T-helper 2 cell treated with Interferon-gamma antibody and Interleukin-4, amounts not matched to agents 100 ng/mL and 5 ng/mL, for 36 hours (primary cell): Measurements from ENCODE around the gene MOSPD3. TPM values are rescaled to one million over a fixed set of nuclear protein-coding genes. Genes with fewer than 3 reads are reported as not detected.

Experiments used
- intact Hi-C: fragments of 100-400 bp; cut with micrococcal nuclease; formaldehyde crosslinking; loops from one replicate; pipeline ENCODE4 v1.15.1; 2023
- total RNA-seq: library from RNA; stranded (reverse); gene quantifications from 2 replicates; pipeline ENCODE4 v1.2.3, GENCODE V29; 2022

MOSPD3 gene
- total RNA-seq, 1 donor from 2014 or later: 58.4 TPM

DNA sequence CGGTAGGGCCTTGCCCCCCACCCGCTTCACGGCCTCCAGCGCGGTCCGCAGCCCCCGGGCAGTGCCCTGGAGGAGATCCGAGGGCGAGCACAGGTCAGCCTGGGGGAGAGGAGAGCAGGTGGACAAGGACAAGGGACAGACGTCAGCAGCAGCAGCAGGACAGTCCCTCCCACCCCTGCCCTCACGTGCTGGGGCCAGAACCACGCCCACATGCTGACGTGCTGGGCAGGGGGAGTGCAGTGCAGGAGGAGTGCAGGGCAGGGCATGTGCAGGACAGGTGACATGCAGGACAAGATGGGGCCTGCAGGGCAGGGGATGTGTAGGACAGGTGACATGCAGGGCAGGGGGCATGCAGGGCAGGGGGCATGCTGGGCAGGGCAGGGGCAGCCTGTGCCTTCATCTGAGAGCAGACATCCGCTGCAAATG, 37.1 kb upstream of the MOSPD3 start:
- intact Hi-C loops: no loop called here

DNA sequence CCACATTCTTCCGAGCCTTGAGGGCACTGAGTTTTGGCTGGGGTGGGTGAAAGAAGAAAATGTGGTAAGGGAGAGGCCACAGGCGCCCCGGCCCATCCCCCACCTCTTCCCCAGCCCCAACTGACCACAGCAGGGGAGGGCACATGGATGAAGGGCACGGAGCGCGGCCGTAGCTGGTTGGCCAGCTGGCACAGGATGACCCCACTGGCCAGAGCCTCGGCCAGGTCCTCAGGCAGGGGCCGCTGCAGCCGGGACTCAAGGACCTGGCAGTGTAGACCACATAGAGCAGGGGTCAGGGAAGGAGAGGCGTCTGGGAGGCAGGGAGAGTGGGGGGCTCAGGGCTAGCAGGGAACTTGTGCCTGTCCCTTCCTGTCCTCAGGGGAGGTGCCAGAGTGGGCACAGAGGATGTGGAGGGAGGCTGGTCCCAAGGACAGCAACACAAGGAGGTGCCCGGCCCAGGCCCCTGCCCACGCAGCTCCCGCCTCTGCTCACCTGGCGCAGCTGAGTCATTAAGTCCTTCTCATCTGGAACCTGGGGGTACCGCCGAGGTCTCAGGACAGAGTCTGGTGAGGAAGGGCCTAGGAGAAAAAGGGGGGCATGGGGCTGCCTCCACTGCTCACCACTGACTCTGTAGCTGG, 36.5 kb upstream of the MOSPD3 start:
- intact Hi-C loops: no loop called here

DNA sequence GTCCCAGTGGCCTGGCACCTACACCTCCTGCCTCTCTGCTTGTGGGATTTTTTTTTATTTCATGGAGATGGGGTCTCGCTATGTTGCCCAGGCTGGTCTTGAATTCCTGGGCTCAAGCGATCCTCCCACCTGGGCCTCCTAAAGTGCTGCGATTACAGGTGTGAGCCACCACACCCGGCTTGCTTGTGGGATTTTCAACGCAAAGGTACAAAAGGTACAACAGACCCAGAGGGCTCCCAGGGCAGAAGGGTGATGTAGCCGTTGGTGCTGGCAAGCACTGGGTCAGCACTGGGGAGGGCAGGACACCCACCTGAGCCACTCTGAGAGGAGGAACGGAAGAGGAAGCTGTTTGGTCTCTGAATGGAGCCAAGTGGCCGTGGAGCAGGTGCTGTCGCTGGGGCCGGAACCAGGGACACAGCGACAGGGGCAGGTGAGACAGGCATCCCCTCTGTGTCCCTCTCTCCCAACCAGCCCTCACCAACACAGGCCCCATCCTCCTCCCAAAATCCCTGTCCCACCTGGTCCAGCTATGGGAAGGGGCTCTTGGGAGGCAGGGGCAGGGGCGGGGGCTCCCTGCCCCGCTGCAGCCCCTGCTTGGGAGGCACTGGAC, 35.9 kb upstream of the MOSPD3 start:
- intact Hi-C loops: no loop called here

DNA sequence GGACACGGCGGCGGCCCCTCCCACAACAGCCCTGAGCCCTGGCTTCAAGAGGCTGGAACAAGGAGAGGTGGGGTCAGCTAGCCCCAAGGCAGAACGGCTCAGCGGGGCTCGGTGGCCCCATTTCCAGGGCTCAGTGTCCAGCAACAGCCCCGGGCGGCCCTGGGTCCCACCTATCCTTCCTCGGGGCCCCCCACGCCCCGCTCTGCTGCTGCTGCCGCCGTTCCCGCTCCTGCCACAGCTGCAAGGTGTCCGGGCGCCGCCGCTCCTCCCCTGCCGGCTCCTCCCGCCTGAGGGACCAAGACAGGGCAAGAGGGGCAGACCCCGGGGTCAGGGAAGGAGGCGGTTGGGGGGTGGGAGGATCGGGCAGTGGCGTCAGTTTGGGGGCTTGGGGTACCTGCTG, 35.2 kb upstream of the MOSPD3 start:
- intact Hi-C loops: no loop called here

DNA sequence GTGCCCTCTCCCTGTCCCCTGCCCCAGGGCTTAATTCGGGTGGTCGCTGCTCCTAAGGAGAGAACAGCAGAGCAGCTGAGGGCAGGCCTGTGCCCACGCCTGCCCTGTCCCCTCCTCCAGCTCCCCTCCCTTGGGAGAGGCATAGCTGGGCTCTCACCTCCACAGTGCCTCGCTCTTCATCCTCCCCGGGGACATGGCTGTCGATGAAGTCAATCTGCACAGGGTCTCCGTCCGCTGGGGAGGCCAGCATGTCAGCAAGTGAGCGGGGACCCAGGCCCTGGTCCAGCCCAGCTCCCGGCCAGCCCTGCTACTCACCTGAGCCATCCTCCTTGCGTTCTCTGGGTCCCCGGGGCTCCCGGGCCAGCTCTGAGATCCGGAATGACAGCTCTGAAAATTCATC, 34.8 kb upstream of the MOSPD3 start:
- intact Hi-C loops: no loop called here

DNA sequence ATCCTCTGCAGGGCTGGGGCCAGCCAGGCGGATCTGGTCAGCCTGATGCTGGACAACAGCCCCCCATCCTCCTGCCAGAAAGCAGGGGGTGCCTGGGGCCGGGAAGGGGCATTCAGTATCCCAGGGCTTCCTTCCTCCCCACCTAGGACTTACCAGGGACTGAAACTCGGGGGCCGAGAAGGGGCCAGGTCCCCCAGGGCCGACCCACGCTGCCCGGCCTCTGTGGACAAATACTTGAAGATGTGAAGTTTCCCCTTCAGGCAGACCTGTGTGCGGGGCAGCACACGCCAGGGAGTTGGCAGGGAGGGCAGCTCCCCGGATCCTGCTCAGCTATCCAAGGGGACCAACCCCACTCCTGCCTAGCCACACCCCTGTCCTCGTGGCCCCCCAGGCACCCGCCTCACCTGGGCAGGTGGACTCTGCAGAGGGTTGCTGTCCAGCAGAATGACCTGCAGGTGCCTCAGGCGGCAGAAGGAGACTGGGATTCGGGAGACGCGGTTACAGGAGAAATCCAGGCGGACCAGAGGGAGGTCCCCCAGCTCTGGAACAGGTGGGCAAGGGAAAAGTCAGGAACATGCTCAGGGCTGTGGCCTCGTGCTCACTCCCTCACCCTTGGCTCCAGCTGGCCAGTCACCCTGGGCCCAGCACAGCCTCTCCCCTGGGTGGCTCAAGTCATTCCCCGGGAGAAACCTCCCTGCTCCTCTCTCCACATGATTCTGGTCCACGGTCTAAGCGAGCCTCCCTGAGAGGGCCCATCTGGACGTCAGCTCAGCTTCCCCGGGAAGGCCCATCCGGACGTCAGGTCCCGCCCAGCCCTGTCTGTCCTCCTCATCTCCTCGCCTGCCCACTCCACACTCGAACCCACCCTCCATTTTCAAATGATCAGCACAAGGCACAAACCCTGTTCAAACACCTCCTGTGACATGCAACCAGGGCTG, 33.8 kb upstream of the MOSPD3 start:
- intact Hi-C loops: no loop called here

DNA sequence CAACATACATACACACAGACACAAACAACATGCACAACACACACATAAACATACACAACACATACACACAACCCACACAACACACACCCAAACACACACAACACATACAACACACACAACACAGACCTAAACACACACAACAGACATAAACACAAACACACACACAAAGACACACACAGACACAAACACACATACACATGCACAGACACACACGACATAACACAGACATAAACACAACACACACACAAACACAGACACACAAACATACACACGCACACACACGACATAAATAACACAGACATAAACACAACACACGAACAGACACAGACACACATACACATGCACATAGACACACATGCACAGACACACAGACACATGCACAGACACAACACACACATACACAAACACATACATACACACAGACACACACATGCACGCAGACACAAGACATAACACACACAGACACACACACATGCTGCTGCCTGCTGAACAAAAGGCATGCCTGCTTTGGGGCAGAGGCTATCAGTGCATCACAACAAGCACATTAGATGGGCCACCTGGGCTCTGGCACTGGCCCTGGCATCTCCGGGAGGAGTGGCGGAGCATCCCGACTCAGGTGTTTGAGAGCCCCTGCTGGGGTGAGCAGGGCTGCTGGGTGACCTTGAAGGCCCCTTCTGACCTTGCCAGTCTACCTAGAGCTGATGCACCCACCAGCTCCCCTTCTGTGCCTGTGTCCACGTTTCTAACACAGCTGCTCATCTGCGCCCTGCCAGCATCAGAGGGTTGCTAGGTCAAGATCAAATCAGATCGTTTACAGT, 31.7 kb upstream of the MOSPD3 start:
- intact Hi-C loops: no loop called here

DNA sequence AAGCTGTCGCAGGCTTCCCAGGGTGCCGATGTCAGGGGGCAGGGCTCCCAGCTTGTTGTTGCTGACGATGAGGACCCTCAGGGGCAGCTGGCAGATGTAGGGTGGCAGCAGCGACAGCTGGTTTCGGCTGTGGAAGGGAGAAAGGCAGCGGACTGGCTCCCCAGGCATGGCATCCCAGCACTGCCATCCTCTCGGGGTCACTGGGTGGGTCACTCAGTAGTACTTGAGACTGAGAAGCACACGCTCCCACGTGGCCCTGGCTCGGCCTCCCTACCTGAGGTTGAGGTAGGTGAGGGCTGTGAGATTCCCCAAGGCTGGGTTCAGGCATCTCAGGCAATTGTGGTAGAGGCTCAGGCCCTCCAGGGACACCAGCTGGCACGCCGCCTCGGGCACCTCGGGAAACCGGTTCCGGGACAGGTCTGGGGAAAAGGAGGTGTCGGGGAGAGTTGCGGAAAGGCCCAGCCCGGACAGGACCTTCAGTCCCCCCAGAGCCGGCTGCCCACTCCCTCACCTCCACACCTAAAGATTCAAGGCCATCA, 30.2 kb upstream of the MOSPD3 start:
- intact Hi-C loops: no loop called here

DNA sequence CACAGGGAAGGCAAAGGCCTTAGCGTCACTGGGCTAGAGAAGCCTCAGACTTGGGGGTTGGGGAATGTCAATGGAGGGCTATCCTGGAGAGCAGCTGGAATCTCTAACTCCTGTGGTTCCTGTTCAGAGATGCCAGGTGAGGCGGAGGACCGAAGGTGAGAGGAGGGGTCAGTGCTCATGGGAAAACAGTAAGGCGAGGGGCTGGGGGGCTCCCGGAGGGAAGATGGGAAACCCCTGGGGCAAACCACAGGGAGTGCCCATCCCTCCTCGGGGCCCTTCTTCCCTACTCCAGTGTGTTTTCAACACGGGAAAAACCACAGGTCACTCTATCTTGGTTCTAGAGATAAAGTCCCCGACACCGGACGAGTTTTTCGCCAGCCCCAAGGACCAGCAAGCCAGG, 29.7 kb upstream of the MOSPD3 start:
- intact Hi-C loops: loop anchor here (1.0 kb wide), 1 partner anchor 12 kb away; no protein-coding TSS in a partner anchor

DNA sequence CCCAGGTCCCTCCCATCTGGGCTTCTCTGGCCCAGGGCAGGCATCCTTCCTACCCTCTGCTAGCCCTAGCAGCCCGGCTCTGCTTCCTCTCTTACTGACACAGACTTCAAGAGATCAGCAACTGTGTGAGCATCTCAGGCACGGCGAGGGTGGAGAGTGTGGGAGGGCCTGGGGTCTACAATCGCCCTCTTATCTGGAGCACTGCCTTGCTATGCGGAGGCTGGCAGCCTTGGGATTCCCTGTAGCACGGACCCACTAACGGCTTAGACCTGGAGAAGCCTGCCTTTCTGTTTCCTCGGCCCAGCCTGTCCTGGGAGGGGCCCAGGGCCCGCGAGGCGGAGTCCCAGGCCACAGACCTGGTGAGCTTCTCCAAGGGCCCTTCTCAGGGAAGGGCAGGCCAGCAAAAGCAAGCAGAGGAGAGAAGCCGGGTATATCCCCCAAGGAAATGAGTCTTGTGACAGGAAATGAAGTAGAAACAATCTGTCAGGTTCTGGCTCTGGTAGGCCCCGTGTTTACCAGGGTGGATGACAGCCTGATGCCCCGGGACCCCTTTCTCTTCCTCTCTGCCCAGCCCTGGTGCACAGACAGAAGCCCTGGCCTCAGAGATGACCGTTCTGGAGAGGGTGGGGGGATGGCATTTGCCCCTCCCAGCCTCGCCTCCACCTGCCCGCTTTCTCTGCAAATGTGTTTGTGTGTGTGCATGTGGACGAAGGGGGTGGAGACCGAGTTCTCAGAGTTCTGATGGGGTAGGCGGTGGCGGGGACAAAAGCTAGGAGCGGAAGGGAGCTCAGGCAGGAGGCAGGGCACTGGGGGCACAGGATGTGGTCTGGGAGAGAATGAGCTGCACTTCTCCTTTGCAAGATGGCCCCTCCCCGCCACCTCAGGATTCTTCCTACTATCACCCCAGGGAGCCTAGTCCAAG, 28.9 kb upstream of the MOSPD3 start:
- intact Hi-C loops: loop anchor here (1.0 kb wide), 1 partner anchor 13 kb away; no protein-coding TSS in a partner anchor

DNA sequence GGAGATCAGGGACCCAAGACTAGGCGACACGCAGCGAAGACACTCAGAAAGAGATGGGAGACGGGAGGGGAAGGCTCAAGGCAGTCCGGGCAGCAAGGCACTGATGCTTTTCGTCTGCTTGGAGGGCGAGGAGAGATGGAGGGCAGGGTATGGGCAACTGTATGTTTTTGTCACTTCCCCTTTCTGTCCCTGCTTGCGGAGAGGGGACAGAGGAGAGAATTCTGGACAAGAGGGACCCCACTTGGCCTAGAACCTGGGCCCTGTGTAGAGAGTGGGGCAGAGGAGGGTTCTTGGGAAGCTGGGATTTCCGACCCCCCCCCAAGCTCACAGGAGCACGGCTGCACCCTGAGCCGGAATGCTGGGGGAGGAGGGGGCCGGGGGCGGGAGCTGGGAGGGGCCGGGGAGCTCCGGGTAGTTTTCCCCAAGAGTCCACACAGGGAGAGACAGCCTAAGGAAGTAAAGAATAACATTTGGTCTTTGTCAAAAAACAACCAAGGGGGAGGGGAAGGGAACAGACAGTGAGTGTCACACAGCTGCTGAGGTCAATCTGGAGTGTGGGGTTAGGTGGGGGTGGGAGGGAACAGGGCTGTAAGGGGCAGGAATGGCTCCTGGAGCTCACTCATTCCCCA, 28.2 kb upstream of the MOSPD3 start:
- intact Hi-C loops: no loop called here

DNA sequence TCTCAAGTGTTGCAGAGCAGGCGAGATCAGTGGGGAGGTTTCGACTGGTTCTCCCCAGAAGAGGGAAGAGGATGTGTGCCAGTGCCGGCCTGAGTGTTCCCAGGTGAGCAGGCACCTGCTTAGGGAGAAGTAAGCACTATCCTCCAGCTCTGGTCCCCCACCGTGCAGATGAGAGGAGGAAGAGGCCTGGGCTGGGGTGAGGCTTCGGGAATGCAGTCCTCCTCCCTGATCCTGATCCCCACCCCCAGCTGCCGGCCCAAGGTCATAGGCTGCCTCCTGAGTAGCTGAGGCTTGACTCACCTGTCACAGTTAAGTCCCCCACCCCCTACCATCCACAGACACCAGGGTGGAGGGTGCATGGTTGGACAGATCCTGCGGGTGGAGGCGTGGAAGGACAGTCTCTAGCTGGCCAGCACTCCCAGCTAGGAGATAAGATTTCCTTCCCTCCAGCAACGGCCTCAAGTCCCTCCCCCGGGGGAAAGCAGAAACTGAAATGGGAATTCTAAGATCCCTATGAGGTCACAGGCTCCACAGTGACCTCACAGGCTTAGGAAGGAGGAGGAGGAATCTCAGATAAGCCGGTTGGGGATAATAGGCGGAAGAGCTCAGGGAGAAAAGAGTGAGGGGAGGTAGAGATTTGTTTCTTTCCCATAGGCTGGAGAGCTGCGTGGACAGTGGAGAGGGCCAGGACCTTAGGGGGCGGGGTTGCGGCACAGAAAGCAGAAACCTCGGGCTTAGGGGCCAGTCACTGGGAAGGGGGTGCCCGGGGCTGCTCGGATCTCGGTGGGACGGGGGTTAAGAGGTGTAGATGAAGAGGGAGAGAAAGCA, 27.4 kb upstream of the MOSPD3 start:
- intact Hi-C loops: loop anchor here (5.0 kb wide), 1 partner anchor 107 kb away; the partner anchor contains the start of gene GIGYF1

DNA sequence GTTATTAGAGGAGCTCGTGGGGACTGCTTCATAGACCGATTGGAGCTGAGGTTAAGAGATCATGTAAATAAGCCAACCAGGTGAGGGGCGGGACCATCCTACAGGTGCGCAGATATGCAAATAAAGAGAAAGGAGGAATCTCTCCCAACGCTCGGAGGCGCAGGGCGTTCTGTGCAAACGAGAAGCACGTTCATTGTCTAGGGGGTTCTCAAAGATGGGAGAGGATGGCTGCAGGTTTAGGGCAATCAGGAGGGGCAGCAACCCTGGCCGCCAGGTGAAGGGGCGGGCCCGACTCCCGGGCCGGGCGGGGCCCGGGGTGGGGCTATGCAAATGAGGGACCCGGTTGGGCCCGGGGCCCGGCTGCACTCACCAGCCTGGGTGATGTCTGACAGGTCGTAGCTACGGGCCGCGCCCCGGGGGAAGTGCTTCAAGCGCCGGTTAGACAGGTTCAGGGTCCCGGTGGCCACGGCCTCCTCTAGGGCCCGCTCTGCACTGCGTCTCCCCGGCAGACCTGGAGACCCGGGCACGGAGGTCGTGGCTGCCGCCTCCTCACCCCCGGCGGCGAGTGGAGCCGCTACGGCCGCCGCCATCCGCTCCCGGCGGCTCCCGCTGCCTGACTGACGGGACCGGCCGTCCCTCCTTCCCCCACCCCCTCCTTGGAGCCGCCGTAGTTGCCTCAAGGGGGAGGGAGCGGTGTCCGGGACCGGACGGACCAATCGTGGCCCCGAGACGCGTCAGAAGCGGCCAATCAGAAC, 26.7 kb upstream of the MOSPD3 start, which contains the start of gene LRCH4:
LRCH4 (minus strand) TSS at position 619 of the 755 bp plus-strand sequence; CDS start at position 590, 29 bp downstream.
- intact Hi-C loops: loop anchor here (1.0 to 5.0 kb wide), 7 partner anchors 19 to 156 kb away; partner anchors contain the start of genes AGFG2, GIGYF1, GNB2 and MEPCE

DNA sequence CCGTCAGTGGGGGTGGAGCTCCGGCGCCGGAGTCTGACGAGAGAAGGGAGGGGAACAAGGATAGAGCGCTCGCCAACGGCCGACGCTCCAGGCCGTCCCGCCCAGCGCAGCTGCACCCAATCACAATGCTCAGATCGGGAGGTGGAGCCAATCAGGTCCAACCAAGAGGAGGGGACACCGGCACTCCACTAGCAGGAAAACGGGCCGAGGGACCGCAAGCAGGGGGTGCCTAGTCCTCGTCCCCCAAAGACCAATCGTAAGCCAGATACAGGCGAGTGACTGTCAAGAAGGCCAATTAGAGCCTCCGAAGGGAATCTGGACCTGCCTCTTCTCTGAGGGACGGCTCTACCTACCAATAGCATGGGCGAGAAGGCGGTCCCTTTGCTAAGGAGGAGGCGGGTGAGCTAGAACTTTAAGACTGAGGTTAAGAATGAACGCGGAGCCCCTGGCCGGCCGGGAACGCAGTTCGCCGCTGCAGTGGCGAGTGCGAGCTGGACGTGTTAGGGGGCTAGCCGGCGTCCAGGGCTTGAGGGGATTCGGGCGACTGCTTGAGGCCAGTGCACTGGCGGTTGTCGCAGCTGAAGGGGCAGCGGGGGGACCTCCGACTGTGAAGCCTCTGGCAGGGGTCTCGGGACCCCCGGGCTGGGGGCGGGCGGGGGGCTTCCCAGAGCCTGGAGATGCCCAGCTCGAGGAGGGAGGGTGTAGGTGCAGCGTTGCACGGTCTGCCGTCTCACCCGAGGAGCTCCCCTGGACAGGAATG, 25.9 kb upstream of the MOSPD3 start, which contains the start of gene FBXO24:
FBXO24 (plus strand) TSS at position 63 of the 760 bp plus-strand sequence; CDS start at position 361, 298 bp downstream.
- intact Hi-C loops: loop anchor here (1.0 to 5.0 kb wide), 7 partner anchors 18 to 157 kb away; partner anchors contain the start of genes AGFG2, GIGYF1, GNB2 and MEPCE

DNA sequence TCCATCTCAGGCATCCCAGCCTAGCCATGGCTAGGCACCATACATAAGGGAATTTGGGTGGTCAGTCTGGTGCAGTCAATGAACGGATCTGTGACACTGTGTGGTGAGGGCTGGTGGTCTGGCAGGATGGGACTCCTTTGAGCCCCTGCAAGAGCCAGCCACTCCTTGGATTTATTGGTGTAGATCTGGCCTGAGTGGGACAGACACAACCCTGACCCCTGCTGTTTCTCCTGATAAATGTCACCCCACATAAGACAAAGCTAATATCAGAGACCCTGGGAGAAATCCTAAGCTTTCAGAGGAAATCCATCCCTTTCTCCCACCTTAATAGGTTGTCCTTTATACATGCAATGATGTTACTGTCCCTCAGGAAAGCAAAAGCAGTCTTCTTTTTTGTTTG, 23.9 kb upstream of the MOSPD3 start:
- intact Hi-C loops: loop anchor here (5.0 kb wide), 1 partner anchor 104 kb away; the partner anchor contains the start of gene GIGYF1

DNA sequence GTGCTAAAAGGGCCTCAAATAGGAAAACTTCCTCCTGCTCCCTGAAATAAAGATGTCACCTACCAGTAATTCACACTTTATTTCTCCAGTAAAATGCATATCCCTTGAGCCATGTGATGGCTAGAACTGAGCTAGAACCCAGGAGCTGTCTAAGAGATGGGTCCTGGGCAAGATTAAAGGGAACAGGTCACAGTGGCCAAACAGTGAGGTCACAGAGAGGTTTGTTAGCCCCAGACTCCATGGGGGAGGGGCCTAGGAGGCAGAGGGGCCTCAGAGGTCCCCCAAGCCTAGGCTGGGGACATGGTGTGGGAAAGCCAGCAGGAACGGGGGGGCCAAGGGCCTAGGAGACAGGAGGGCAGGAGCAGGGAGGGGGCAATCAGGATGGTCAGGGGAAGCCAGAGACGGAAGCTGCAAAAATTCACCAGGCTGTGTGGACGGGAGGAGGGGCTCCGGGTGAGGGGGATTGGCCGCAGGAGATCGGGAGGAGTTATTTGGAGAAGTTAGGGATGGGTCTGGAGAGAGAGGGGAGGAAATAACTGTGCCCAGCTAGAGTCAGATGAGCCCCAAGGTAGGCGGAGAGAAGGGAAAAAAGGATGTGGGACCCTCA, 22.9 kb upstream of the MOSPD3 start:
- intact Hi-C loops: loop anchor here (5.0 kb wide), 1 partner anchor 103 kb away; the partner anchor contains the start of gene GIGYF1
